Colonic mucosa (tissue), 4 donors: ENCODE measurements around the gene CCSER1. TPM values are rescaled to one million over a fixed set of nuclear protein-coding genes. Genes with fewer than 3 reads are reported as not detected.

Source experiments
- DNase-seq: peaks from one replicate; pipeline ENCODE4 v3.0.0-alpha.2; 2020
- H3K27ac ChIP-seq: fragments of 200-600 bp; one replicate; pipeline ENCODE4 v1.8.0; 2021
- H3K27me3 ChIP-seq: fragments of 200-600 bp; one replicate; pipeline ENCODE4 v1.8.0; 2021
- H3K36me3 ChIP-seq: fragments of 200-600 bp; one replicate; pipeline ENCODE4 v1.8.0; 2021
- H3K4me1 ChIP-seq: fragments of 200-600 bp; one replicate; pipeline ENCODE4 v1.8.0; 2021; ENCODE audit warnings: mild to moderate bottlenecking
- H3K4me3 ChIP-seq: fragments of 200-600 bp; one replicate; pipeline ENCODE4 v1.8.0; 2021
- H3K9ac ChIP-seq, 2 donors: one replicate each; pipeline ENCODE4 v1.7.0; 2013; ENCODE audit warnings: control low read depth in 2 of 2, low read depth in 2 of 2, low read length in 2 of 2
- H3K9me3 ChIP-seq: fragments of 200-600 bp; one replicate; pipeline ENCODE4 v1.8.0; 2021
- intact Hi-C: fragments of 100-400 bp; cut with DNase I; formaldehyde crosslinking; loops from one replicate; pipeline ENCODE4 v1.14.1; 2022
- total RNA-seq, 2 donors: library from RNA; stranded (reverse); fragmentation: NEBNext Ultra II Directional in 1 of 2; extraction: Animal tissue kit (Norgen Biotek cat#: 25700) in 1 of 2; gene quantifications; one replicate each; pipeline ENCODE4 v1.2.1, GENCODE V29; 2021
- TF ChIP-seq, protein P1 (sequence below): fragments of 200-600 bp; IDR thresholded peaks from one replicate; pipeline ENCODE4 v1.8.0; 2022; ENCODE audit warnings: antibody characterized with exemption, mild to moderate bottlenecking
- donor health status: healthy.
- donor health status: DM: no; HTN: no; CAD: no.
- donor health status: DM: no; HTN: no; CAD: no.

Gene CCSER1
- total RNA-seq, 2 donors from 2014 or later: 11.2 to 13.4 TPM

DNA sequence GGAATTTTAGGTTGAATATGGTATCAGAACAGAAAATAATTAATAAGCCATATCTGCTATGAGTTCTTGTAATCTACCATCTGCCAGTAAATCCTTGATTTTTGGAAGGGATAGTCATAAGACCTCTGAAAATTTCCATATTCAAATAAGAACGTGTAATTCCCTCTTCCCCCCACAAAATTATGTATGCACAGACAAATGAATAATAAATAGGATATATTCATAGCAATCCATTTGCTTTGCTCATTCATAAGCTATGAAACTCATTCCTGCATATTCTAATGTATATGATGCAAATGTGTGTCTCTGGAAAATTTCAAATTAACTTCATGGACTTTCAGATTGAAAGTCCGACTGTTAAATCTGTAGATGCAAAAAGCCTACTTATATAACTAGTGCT lies 1343.5 kb downstream of the CCSER1 start:
- Histone ChIP-seq H3K4me1 (no peaks in the 10 kb centered on the region), H3K4me3 (no peak overlapping the region), H3K36me3 (no peaks in the 10 kb centered on the region), H3K27ac (no peak overlapping the region), H3K9ac (no peak overlapping the region), H3K27me3 (no peaks in the 10 kb centered on the region), H3K9me3 (no peaks in the 10 kb centered on the region)
- intact Hi-C loops: no loop called here
- TF ChIP-seq, protein P1, sequence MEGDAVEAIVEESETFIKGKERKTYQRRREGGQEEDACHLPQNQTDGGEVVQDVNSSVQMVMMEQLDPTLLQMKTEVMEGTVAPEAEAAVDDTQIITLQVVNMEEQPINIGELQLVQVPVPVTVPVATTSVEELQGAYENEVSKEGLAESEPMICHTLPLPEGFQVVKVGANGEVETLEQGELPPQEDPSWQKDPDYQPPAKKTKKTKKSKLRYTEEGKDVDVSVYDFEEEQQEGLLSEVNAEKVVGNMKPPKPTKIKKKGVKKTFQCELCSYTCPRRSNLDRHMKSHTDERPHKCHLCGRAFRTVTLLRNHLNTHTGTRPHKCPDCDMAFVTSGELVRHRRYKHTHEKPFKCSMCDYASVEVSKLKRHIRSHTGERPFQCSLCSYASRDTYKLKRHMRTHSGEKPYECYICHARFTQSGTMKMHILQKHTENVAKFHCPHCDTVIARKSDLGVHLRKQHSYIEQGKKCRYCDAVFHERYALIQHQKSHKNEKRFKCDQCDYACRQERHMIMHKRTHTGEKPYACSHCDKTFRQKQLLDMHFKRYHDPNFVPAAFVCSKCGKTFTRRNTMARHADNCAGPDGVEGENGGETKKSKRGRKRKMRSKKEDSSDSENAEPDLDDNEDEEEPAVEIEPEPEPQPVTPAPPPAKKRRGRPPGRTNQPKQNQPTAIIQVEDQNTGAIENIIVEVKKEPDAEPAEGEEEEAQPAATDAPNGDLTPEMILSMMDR: no peak
- no peak for DNase-seq

DNA sequence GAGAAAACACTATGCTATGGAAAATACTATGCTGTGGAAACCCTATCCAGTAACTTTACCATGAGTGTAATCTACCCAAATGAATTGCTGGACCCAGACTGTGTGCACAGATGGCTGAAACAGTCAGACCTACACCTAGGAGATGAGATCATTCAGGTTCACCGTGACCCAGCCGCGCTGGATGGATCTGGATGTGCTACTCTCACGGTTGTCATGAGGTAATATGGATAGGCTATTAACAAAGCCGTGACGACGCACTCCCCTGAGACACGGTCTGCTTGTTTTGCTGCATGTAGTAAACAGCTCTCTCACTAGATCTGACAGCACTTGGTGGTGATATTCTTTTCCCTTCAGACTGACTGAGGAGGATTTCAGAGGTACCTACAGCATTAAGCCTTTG lies 1344.1 kb downstream of the CCSER1 start:
- Histone ChIP-seq H3K4me3 (no peak overlapping the region), H3K36me3 (no peaks in the 10 kb centered on the region), H3K9ac (no peak overlapping the region), H3K4me1 (no peaks in the 10 kb centered on the region), H3K27me3 (no peaks in the 10 kb centered on the region), H3K27ac (no peak overlapping the region), H3K9me3 (no peaks in the 10 kb centered on the region)
- TF ChIP-seq, protein P1: no peak
- intact Hi-C loops: no loop called here
- no peak for DNase-seq

DNA sequence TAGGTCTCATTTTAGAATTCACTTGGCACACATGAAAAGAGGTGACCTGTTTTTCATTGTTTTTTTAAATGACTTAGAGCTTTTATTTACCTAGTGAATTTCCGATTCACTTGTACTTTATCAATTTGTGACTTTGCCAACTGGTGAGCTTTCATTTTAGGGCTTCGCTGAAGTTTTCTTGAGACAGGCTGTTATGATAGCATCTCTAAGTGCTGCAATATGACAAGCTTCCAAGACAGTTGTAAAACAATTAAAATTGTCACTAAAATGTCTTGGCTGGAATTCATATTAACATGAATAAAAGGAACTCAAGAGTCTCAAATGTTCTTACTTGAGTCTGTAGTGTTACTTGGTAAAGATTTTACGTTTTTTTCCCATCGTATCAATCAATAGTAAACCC lies 1344.9 kb downstream of the CCSER1 start:
- TF ChIP-seq, protein P1: no peak
- intact Hi-C loops: no loop called here
- no peaks in the 10 kb centered on the region for H3K4me1 ChIP-seq
- no peak overlapping the region for H3K4me3 ChIP-seq
- DNase-seq: no peak
- no peak overlapping the region for H3K27ac ChIP-seq
- H3K27me3 ChIP-seq: no peaks in the 10 kb centered on the region
- no peaks in the 10 kb centered on the region for H3K36me3 ChIP-seq
- no peak overlapping the region for H3K9ac ChIP-seq
- no peaks in the 10 kb centered on the region for H3K9me3 ChIP-seq

DNA sequence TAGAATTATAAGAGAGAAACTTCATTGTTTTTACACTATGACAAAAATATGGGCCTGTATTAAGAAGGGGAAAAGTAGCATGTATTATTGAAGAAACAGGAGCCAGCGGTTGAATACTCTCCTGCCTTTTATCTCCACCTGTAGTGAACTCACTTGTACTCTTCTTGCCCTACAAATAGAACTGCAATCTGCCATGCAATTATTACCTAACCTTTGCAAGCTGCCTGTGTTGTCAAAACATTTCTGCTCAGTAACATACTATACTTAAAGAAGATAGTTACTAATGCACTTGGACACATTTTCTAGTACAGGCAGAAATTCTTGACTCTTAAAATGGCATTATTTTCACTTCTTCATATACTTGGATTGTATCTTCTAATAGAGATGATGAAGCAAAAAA lies 1358.2 kb downstream of the CCSER1 start:
- H3K27ac ChIP-seq: no peak overlapping the region
- no peak overlapping the region for H3K4me3 ChIP-seq
- DNase-seq: no peak
- H3K27me3 ChIP-seq: no peaks in the 10 kb centered on the region
- no peaks in the 10 kb centered on the region for H3K36me3 ChIP-seq
- H3K4me1 ChIP-seq: no peaks in the 10 kb centered on the region
- TF ChIP-seq, protein P1: no peak
- no peak overlapping the region for H3K9ac ChIP-seq
- no peaks in the 10 kb centered on the region for H3K9me3 ChIP-seq
- intact Hi-C loops: no loop called here

DNA sequence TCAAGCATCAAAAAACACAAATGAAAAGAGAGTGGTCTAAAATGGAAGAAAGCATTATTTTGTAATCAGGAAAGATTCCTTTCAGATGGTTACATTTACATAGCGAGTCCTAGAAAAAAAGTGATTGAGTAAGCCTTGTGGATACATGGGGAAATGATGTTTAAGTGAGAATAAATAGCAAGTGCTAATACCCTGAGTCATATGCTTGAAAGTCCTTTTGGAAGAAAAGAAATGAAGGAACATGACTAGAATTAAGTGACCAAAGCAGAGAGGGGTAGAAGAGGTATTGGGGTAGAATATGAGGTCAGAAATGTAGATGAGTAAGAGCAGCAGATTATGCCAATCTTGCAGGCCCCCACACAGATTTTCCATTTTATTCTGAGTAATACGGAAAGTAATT lies 1361.8 kb downstream of the CCSER1 start:
- no peak overlapping the region for H3K4me3 ChIP-seq
- intact Hi-C loops: no loop called here
- H3K9ac ChIP-seq: no peak overlapping the region
- no peak for DNase-seq
- H3K36me3 ChIP-seq: no peaks in the 10 kb centered on the region
- H3K9me3 ChIP-seq: no peaks in the 10 kb centered on the region
- no peak overlapping the region for H3K27ac ChIP-seq
- no peaks in the 10 kb centered on the region for H3K4me1 ChIP-seq
- H3K27me3 ChIP-seq: no peaks in the 10 kb centered on the region
- TF ChIP-seq, protein P1: no peak

DNA sequence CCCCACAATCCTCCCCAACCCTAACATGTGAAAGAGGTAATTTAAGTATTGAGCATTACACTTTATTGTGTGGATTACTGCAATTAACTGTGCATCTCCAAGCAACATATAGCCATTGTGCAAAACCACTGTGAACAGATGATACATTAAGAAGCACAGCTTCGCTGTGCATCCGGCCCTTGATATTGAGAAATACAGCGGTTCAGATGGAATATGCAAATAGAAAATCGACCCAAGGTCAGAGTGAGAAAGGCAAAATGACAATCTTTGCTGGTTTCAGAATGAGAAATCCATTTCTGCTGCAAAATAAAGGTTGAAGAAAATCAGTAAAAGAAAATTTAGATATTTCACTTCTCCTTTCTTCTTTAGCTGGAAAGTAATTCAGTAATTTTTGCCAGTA lies 1370.7 kb downstream of the CCSER1 start:
- H3K9ac ChIP-seq: no peak overlapping the region
- H3K27ac ChIP-seq: no peak overlapping the region
- H3K4me1 ChIP-seq: no peaks in the 10 kb centered on the region
- no peak overlapping the region for H3K4me3 ChIP-seq
- no peaks in the 10 kb centered on the region for H3K9me3 ChIP-seq
- no peaks in the 10 kb centered on the region for H3K27me3 ChIP-seq
- no peaks in the 10 kb centered on the region for H3K36me3 ChIP-seq
- no peak for DNase-seq
- intact Hi-C loops: no loop called here
- TF ChIP-seq, protein P1: no peak
